Caco-2 (cell line): ENCODE results near the gene SIK2. TPM values are rescaled to one million over a fixed set of nuclear protein-coding genes. Genes with fewer than 3 reads are reported as not detected.

ENCODE experiments used
- BruUV-seq: library from RNA; stranded (reverse); fragments of 400-500 nt; replicated peaks from 2 replicates; lab custom pipeline; 2021; lab: Mats Ljungman, UMichigan
- CTCF ChIA-PET: fragments of 300-600 bp; sonication (Branson Sonifier 250); formaldehyde crosslinking; loops from one replicate; lab custom pipeline; 2022; ENCODE audit warnings: antibody characterized with exemption; lab: Charles Lee
- POLR2A ChIA-PET: fragments of 300-600 bp; sonication (Branson Sonifier 250); formaldehyde crosslinking; loops from one replicate; lab custom pipeline; 2022; ENCODE audit warnings: antibody characterized with exemption; lab: Charles Lee
- DNase-seq, 2 experiments: peaks; one replicate each; pipeline versions ENCODE4 v3.0.0 to v3.0.0-alpha.2; 2020 to 2022
- H3K27me3 ChIP-seq: replicated peaks from 2 replicates; pipeline ENCODE4 v1.6.0; 2011; ENCODE audit warnings: low read length; ENCODE audit not compliant: control insufficient read depth, insufficient read depth
- H3K36me3 ChIP-seq: 2 replicates; pipeline ENCODE4 v1.5.1; 2011; ENCODE audit warnings: low read length; ENCODE audit not compliant: control insufficient read depth, insufficient read depth
- H3K4me1 ChIP-seq: fragments of 250-450 bp; sonication (Bioruptor Pico); 2 replicates; pipeline ENCODE4 v1.5.1; 2020; ENCODE audit warnings: mild to moderate bottlenecking
- H3K4me3 ChIP-seq: 2 replicates; pipeline ENCODE4 v1.5.1; 2011; ENCODE audit warnings: low read depth, mild to moderate bottlenecking, control low read depth, low read length
- H3K9me3 ChIP-seq: fragments of 250-450 bp; sonication (Bioruptor Pico); 2 replicates; pipeline ENCODE4 v1.5.1; 2020; ENCODE audit warnings: mild to moderate bottlenecking, moderate library complexity
- H3K27ac Mint-ChIP-seq: one replicate; pipeline ENCODE4 v1.8.0; 2022; ENCODE audit warnings: mixed read lengths; ENCODE audit not compliant: unreplicated experiment
- H3K27me3 Mint-ChIP-seq: one replicate; pipeline ENCODE4 v1.8.0; 2022; ENCODE audit warnings: mixed read lengths; ENCODE audit not compliant: insufficient read depth, unreplicated experiment
- H3K36me3 Mint-ChIP-seq: one replicate; pipeline ENCODE4 v1.8.0; 2022; ENCODE audit warnings: mild to moderate bottlenecking, mixed read lengths; ENCODE audit not compliant: insufficient read depth, unreplicated experiment
- H3K4me1 Mint-ChIP-seq: one replicate; pipeline ENCODE4 v1.8.0; 2022; ENCODE audit warnings: low read depth, mixed read lengths; ENCODE audit not compliant: unreplicated experiment
- H3K4me3 Mint-ChIP-seq: one replicate; pipeline ENCODE4 v1.8.0; 2022; ENCODE audit warnings: mild to moderate bottlenecking, moderate library complexity, mixed read lengths; ENCODE audit not compliant: unreplicated experiment
- H3K9me3 Mint-ChIP-seq: one replicate; pipeline ENCODE4 v1.8.0; 2022; ENCODE audit warnings: mixed read lengths; ENCODE audit not compliant: unreplicated experiment
- intact Hi-C: fragments of 100-400 bp; cut with micrococcal nuclease; formaldehyde crosslinking; loops from one replicate; pipeline ENCODE4 v1.10.0; 2022; ENCODE audit not compliant: unreplicated experiment
- total RNA-seq: library from RNA; stranded (reverse); gene quantifications from 2 replicates; pipeline ENCODE4 v1.2.3, GENCODE V29; 2022
- TF ChIP-seq, protein P1 (sequence below), 2 experiments: fragments of 200-600 bp in 1 of 2; IDR thresholded peaks; 1 replicate in 1 of 2; 2 replicates in 1 of 2; pipeline versions ENCODE4 v1.5.1 to v1.8.0; 2011 to 2022; ENCODE audit warnings: antibody characterized with exemption in 1 of 2, control low read depth in 1 of 2, inconsistent platforms in 1 of 2, low read depth in 1 of 2, low read length in 1 of 2, mild to moderate bottlenecking in 1 of 2, moderate library complexity in 1 of 2; ENCODE audit not compliant: insufficient read depth in 1 of 2, severe bottlenecking in 1 of 2, unreplicated experiment in 1 of 2

The SIK2 gene
- total RNA-seq, 1 experiment from 2014 or later: 40.2 TPM

GRCh38 chr11:111555255-111555654 is 47.0 kb upstream of the SIK2 start:
- no TSS peak for BruUV-seq
- Histone ChIP-seq H3K36me3 (no peaks in the 10 kb centered on the region), H3K27me3 (no peaks in the 10 kb centered on the region), H3K4me1 (no peaks in the 10 kb centered on the region), H3K4me3 (no peak overlapping the region), H3K9me3 (peaks cover 17% of the 10 kb centered on the region; the same call in 1 of the 2 replicates)
- ChIA-PET POLR2A (no interaction called here), CTCF (no interaction called here)
- Mint-ChIP-seq H3K4me1 (no peaks in the 10 kb centered on the region), H3K9me3 (peaks cover 25% of the 10 kb centered on the region), H3K27ac (no peak overlapping the region), H3K4me3 (no peak overlapping the region), H3K27me3 (peaks cover 2% of the 10 kb centered on the region), H3K36me3 (no peaks in the 10 kb centered on the region)
- DNase-seq: no peak
- TF ChIP-seq, protein P1, sequence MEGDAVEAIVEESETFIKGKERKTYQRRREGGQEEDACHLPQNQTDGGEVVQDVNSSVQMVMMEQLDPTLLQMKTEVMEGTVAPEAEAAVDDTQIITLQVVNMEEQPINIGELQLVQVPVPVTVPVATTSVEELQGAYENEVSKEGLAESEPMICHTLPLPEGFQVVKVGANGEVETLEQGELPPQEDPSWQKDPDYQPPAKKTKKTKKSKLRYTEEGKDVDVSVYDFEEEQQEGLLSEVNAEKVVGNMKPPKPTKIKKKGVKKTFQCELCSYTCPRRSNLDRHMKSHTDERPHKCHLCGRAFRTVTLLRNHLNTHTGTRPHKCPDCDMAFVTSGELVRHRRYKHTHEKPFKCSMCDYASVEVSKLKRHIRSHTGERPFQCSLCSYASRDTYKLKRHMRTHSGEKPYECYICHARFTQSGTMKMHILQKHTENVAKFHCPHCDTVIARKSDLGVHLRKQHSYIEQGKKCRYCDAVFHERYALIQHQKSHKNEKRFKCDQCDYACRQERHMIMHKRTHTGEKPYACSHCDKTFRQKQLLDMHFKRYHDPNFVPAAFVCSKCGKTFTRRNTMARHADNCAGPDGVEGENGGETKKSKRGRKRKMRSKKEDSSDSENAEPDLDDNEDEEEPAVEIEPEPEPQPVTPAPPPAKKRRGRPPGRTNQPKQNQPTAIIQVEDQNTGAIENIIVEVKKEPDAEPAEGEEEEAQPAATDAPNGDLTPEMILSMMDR (IDR thresholded peaks at IDR 0.05; ENCODE audit: insufficient read depth in 1 of 2, low read depth in 1 of 2, low read length in 1 of 2, severe bottlenecking in 1 of 2, unreplicated experiment in 1 of 2): no peak
- intact Hi-C loops: no loop called here

- no peak for DNase-seq
- Mint-ChIP-seq H3K9me3 (peaks cover 25% of the 10 kb centered on the region), H3K27ac (no peak overlapping the region), H3K4me3 (no peak overlapping the region), H3K27me3 (peaks cover 2% of the 10 kb centered on the region), H3K36me3 (no peaks in the 10 kb centered on the region), H3K4me1 (peaks cover 6% of the 10 kb centered on the region)
- Histone ChIP-seq H3K36me3 (no peaks in the 10 kb centered on the region), H3K27me3 (no peaks in the 10 kb centered on the region), H3K9me3 (peaks cover 17% of the 10 kb centered on the region; the same call in 1 of the 2 replicates), H3K4me1 (no peaks in the 10 kb centered on the region), H3K4me3 (no peak overlapping the region)
- POLR2A ChIA-PET: no interaction called here
- intact Hi-C loops: no loop called here
- CTCF ChIA-PET: no interaction called here
- no TSS peak for BruUV-seq
- TF ChIP-seq, protein P1 (IDR thresholded peaks at IDR 0.05; ENCODE audit: insufficient read depth in 1 of 2, low read depth in 1 of 2, low read length in 1 of 2, severe bottlenecking in 1 of 2, unreplicated experiment in 1 of 2): no peak
Measured at GRCh38 chr11:111557425-111558111, 44.7 kb upstream of the SIK2 start.

DNA sequence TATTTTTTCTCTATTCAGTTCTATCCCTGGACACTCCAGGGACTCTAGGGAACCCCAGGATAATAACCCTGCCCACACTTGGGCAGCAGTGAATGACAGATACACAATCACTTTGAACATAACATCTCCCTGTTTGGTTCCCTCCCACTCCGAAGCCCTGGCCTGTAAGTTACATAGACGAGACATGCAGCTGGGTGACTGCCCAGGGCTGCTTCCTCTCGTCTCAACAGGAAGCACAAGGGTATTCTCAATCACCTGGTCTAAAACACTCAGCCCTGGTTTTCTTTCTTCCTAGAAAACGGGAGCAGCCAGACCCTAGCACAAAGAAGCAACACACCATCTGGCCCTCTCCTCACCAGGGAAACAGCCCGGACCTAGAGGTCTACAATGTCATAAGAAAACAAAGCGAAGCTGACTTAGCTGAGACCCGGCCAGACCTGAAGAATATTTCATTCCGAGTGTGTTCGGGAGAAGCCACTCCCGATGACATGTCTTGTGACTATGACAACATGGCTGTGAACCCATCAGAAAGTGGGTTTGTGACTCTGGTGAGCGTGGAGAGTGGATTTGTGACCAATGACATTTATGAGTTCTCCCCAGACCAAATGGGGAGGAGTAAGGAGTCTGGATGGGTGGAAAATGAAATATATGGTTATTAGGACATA is 42.3 kb upstream of the SIK2 start:
- no peak overlapping the region for H3K4me3 ChIP-seq
- POLR2A ChIA-PET: no interaction called here
- Mint-ChIP-seq H3K27me3 (no peaks in the 10 kb centered on the region), H3K27ac (no peak overlapping the region), H3K4me1 (peaks cover 7% of the 10 kb centered on the region), H3K9me3 (peaks cover 24% of the 10 kb centered on the region), H3K36me3 (no peaks in the 10 kb centered on the region), H3K4me3 (no peak overlapping the region)
- DNase-seq: no peak
- no peaks in the 10 kb centered on the region for H3K4me1 ChIP-seq
- CTCF ChIA-PET: no interaction called here
- no TSS peak for BruUV-seq
- H3K36me3 ChIP-seq: no peaks in the 10 kb centered on the region
- intact Hi-C loops: no loop called here
- no peaks in the 10 kb centered on the region for H3K27me3 ChIP-seq
- H3K9me3 ChIP-seq: peaks cover 17% of the 10 kb centered on the region; the same call in 1 of the 2 replicates
- TF ChIP-seq, protein P1 (IDR thresholded peaks at IDR 0.05; ENCODE audit: insufficient read depth in 1 of 2, low read depth in 1 of 2, low read length in 1 of 2, severe bottlenecking in 1 of 2, unreplicated experiment in 1 of 2): no peak
